HG03064 (cell line): ENCODE data around the gene LIMS1.
A peak's percentile ranks its signal among the peaks of the same experiment; 100 is the strongest.

Source experiments
- ATAC-seq: cut with Tn5 transposase; IDR thresholded peaks from one replicate; pipeline ENCODE4 v1.9.1; 2021; ENCODE audit warnings: low read depth; ENCODE audit not compliant: unreplicated experiment

The LIMS1 gene

GRCh38 chr2:108612514-108613183 is 78.4 kb downstream of the LIMS1 start:
- peak; percentile 79 for ATAC-seq

- no peak for ATAC-seq
Observed at GRCh38 chr2:108613261-108614042, 79.2 kb downstream of the LIMS1 start.

- ATAC-seq: no peak
Observed at GRCh38 chr2:108614043-108614545, 79.8 kb downstream of the LIMS1 start.

- no peak for ATAC-seq
Observed at GRCh38 chr2:108614659-108615058, 80.4 kb downstream of the LIMS1 start.

GRCh38 chr2:108615480-108616090 is 81.3 kb downstream of the LIMS1 start:
- ATAC-seq: no peak

GRCh38 chr2:108616318-108616717 is 82.0 kb downstream of the LIMS1 start:
- no peak for ATAC-seq

- no peak for ATAC-seq
Observed at GRCh38 chr2:108616751-108617161, 82.5 kb downstream of the LIMS1 start.

GRCh38 chr2:108617617-108618016 is 83.3 kb downstream of the LIMS1 start:
- no peak for ATAC-seq

GRCh38 chr2:108619925-108620620 is 85.8 kb downstream of the LIMS1 start:
- no peak for ATAC-seq

- ATAC-seq: no peak
Observed at GRCh38 chr2:108620656-108621055, 86.4 kb downstream of the LIMS1 start.

- peak; percentile 98 for ATAC-seq
Observed at GRCh38 chr2:108621087-108621559, 86.9 kb downstream of the LIMS1 start.

- no peak for ATAC-seq
Observed at GRCh38 chr2:108621687-108622681, 87.7 kb downstream of the LIMS1 start.

- ATAC-seq: no peak
Observed at GRCh38 chr2:108623616-108624015, 89.3 kb downstream of the LIMS1 start.

GRCh38 chr2:108625186-108625827 is 91.0 kb downstream of the LIMS1 start:
- no peak for ATAC-seq

- ATAC-seq: no peak
Observed at GRCh38 chr2:108625828-108626195, 91.5 kb downstream of the LIMS1 start.

GRCh38 chr2:108626995-108627394 is 92.7 kb downstream of the LIMS1 start:
- ATAC-seq: no peak

GRCh38 chr2:108627911-108628567 is 93.8 kb downstream of the LIMS1 start:
- no peak for ATAC-seq

GRCh38 chr2:108628936-108629335 is 94.7 kb downstream of the LIMS1 start:
- ATAC-seq: no peak

GRCh38 chr2:108629417-108629816 is 95.1 kb downstream of the LIMS1 start:
- ATAC-seq: peak; percentile 53
